Lung (tissue), 12 donors: Measurements from ENCODE around the gene NENF. TPM values are rescaled to one million over a fixed set of nuclear protein-coding genes. Genes with fewer than 3 reads are reported as not detected.

Experiments used
- ATAC-seq: fragments of 200-7000 bp; cut with Tn5 transposase; one replicate; pipeline ENCODE4 v1.9.1; 2020; ENCODE audit warnings: moderate number of reproducible peaks; ENCODE audit not compliant: insufficient read depth, low FRiP score
- DNase-seq, 3 donors: peaks; one replicate each; pipeline ENCODE4 v3.0.0-alpha.2; 2013 to 2017
- H3K27ac ChIP-seq, 2 donors: one replicate each; pipeline ENCODE4 v1.5.1; 2013; ENCODE audit warnings: mild to moderate bottlenecking in 2 of 2, moderate library complexity in 2 of 2, control low read depth in 1 of 2, inconsistent platforms in 1 of 2, low read depth in 1 of 2, low read length in 1 of 2
- H3K27me3 ChIP-seq, 3 donors: one replicate each; pipeline ENCODE4 v1.5.1; 2013; ENCODE audit warnings: low read length in 2 of 3; ENCODE audit not compliant: control insufficient read depth in 3 of 3, insufficient read depth in 3 of 3
- H3K36me3 ChIP-seq, 4 donors: one replicate each; pipeline ENCODE4 v1.5.1; 2013; ENCODE audit warnings: low read length in 4 of 4, mild to moderate bottlenecking in 1 of 4, moderate library complexity in 1 of 4; ENCODE audit not compliant: control insufficient read depth in 4 of 4, insufficient read depth in 4 of 4
- H3K4me1 ChIP-seq, 5 donors: one replicate each; pipeline ENCODE4 v1.5.1; 2013; ENCODE audit warnings: low read length in 5 of 5, mild to moderate bottlenecking in 2 of 5, moderate library complexity in 1 of 5; ENCODE audit not compliant: control insufficient read depth in 5 of 5, insufficient read depth in 5 of 5
- H3K4me3 ChIP-seq: one replicate; pipeline ENCODE4 v1.5.1; 2013; ENCODE audit warnings: mild to moderate bottlenecking, control low read depth, moderate library complexity
- H3K9ac ChIP-seq, 2 donors: one replicate each; pipeline ENCODE4 v1.5.1; 2013; ENCODE audit warnings: low read length in 2 of 2, control low read depth in 1 of 2; ENCODE audit not compliant: insufficient read depth in 1 of 2
- H3K9me3 ChIP-seq, 4 donors: one replicate each; pipeline ENCODE4 v1.5.1; 2013; ENCODE audit warnings: low read length in 3 of 4, mild to moderate bottlenecking in 1 of 4, moderate library complexity in 1 of 4; ENCODE audit not compliant: control insufficient read depth in 4 of 4, insufficient read depth in 3 of 4
- CTCF ChIP-seq: IDR thresholded peaks from 2 replicates; pipeline ENCODE4 v1.5.1; 2012; ENCODE audit warnings: mild to moderate bottlenecking; ENCODE audit errors: control extremely low read depth, extremely low read depth
- WGBS, 2 donors: extraction: QIAGEN DNeasy Blood & Tissue Kit; methylation state at CpG; one replicate each; pipeline ENCODE4 v1.1.7; 2013; 5-methylcytosine and 5-hydroxymethylcytosine counted together
- polyA plus RNA-seq, 2 donors: library from polyadenylated mRNA; stranded (reverse); fragments of 200-250 nt; gene quantifications; one replicate each; pipeline ENCODE4 v1.2.1, GENCODE V29; 2013
- total RNA-seq, 2 donors: library from RNA; depleted of rRNA in 1 of 2; stranded (reverse); fragments of >200 nt in 1 of 2; gene quantifications; one replicate each; pipeline ENCODE4 v1.2.1, GENCODE V29; 2014 to 2021
- donor health status: control.
- donor health status: control.
- donor health status: Bipolar disorder and iron deficiency.
- donor health status: healthy.
- donor health status: DM: yes; HTN: yes; CAD: no.

The NENF gene
- total and polyA plus RNA-seq, 4 donors = 27.1 to 94.7 (median 43.5) TPM

- Histone ChIP-seq H3K9me3 (peaks cover 0 to 3% (median under 1%) of the 10 kb centered on the region in 4 donors), H3K9ac (no peak overlapping the region), H3K27ac (no peak overlapping the region), H3K27me3 (no peaks in the 10 kb centered on the region), H3K36me3 (no peaks in the 10 kb centered on the region), H3K4me1 (no peaks in the 10 kb centered on the region), H3K4me3 (no peak overlapping the region)
- ATAC-seq = no peak
- no peak for TF ChIP-seq CTCF
- no peak for DNase-seq
- 88 to 96% methylated on average over 13 of the region's 13 CpGs for WGBS, 2 donors
Measured at GRCh38 chr1:212461916-212462660, 29.4 kb downstream of the NENF start.

GRCh38 chr1:212463565-212464285 lies 31.0 kb downstream of the NENF start:
- Histone ChIP-seq H3K4me3 (no peak overlapping the region), H3K36me3 (no peaks in the 10 kb centered on the region), H3K27ac (no peak overlapping the region), H3K9ac (no peak overlapping the region), H3K27me3 (no peaks in the 10 kb centered on the region), H3K4me1 (peaks cover 0 to 2% (median 0%) of the 10 kb centered on the region in 5 donors), H3K9me3 (no peaks in the 10 kb centered on the region)
- DNase-seq (no peak), ATAC-seq (no peak)
- 84 to 86% methylated on average over 7 of the region's 7 CpGs for WGBS, 2 donors
- no peak for TF ChIP-seq CTCF

GRCh38 chr1:212465311-212465710 lies 32.6 kb downstream of the NENF start:
- Histone ChIP-seq H3K4me3 (no peak overlapping the region), H3K27ac (no peak overlapping the region), H3K36me3 (no peaks in the 10 kb centered on the region), H3K9me3 (no peaks in the 10 kb centered on the region), H3K27me3 (no peaks in the 10 kb centered on the region), H3K4me1 (peaks cover 0 to 2% (median 0%) of the 10 kb centered on the region in 5 donors), H3K9ac (no peak overlapping the region)
- 94 to 98% methylated on average over 7 of the region's 7 CpGs for WGBS, 2 donors
- TF ChIP-seq CTCF = no peak
- ATAC-seq (no peak), DNase-seq (no peak)
